Left lung (tissue), 10 donors: ENCODE data around the gene PTRH1. TPM values are rescaled to one million over a fixed set of nuclear protein-coding genes. Genes with fewer than 3 reads are reported as not detected.
A peak's percentile ranks its signal among the peaks of the same experiment; 100 is the strongest.

Source experiments
- ATAC-seq: fragments of 200-7000 bp; cut with Tn5 transposase; one replicate; pipeline ENCODE4 v1.9.1; 2020; ENCODE audit warnings: moderate library complexity
- DNase-seq, 4 donors: peaks; one replicate each; pipeline ENCODE4 v3.0.0-alpha.2; 2013 to 2020
- H3K27ac ChIP-seq, 2 donors: fragments of 200-600 bp; sonication (generic) in 1 of 2; one replicate each; pipeline versions ENCODE4 v1.5.0 to v1.8.0; 2020 to 2021
- H3K27me3 ChIP-seq, 2 donors: fragments of 200-600 bp; sonication (generic) in 1 of 2; one replicate each; pipeline versions ENCODE4 v1.5.0 to v1.8.0; 2020 to 2021
- H3K36me3 ChIP-seq, 2 donors: fragments of 200-600 bp; sonication (generic) in 1 of 2; one replicate each; pipeline versions ENCODE4 v1.5.0 to v1.8.0; 2020 to 2021
- H3K4me1 ChIP-seq, 2 donors: fragments of 200-600 bp; one replicate each; pipeline ENCODE4 v1.8.0; 2021
- H3K4me3 ChIP-seq, 2 donors: fragments of 200-600 bp; sonication (generic) in 1 of 2; one replicate each; pipeline versions ENCODE4 v1.5.0 to v1.8.0; 2020 to 2021; ENCODE audit warnings: mild to moderate bottlenecking in 1 of 2
- H3K9me3 ChIP-seq, 2 donors: fragments of 200-600 bp; sonication (generic) in 1 of 2; one replicate each; pipeline versions ENCODE4 v1.5.0 to v1.8.0; 2020 to 2021
- CTCF ChIP-seq, 2 donors: fragments of 200-600 bp; sonication (generic) in 1 of 2; IDR thresholded peaks; one replicate each; pipeline versions ENCODE4 v1.5.0 to v1.8.0; 2021; ENCODE audit warnings: antibody characterized with exemption in 2 of 2
- intact Hi-C, 2 donors: fragments of 100-400 bp; cut with DNase I; formaldehyde crosslinking; loops; one replicate each; pipeline versions ENCODE4 v1.11.2 to v1.14.2; 2022
- polyA plus RNA-seq, 6 donors: library from polyadenylated mRNA; unstranded; fragments of 120-200 nt; gene quantifications; one replicate each; pipeline ENCODE4 v1.2.1, GENCODE V29; 2013; ENCODE audit not compliant: insufficient read length in 6 of 6
- total RNA-seq, 2 donors: library from RNA; stranded (reverse); fragmentation: NEBNext Ultra II Directional; extraction: Animal tissue kit (Norgen Biotek cat#: 25700); gene quantifications; one replicate each; pipeline ENCODE4 v1.2.1, GENCODE V29; 2021
- donor health status: DM: no; HTN: yes; CAD: no.
- donor health status: DM: no; HTN: no; CAD: no.

The PTRH1 gene
- total and polyA plus RNA-seq, 8 donors: 3.6 to 20.2 (median 6.8) TPM

DNA sequence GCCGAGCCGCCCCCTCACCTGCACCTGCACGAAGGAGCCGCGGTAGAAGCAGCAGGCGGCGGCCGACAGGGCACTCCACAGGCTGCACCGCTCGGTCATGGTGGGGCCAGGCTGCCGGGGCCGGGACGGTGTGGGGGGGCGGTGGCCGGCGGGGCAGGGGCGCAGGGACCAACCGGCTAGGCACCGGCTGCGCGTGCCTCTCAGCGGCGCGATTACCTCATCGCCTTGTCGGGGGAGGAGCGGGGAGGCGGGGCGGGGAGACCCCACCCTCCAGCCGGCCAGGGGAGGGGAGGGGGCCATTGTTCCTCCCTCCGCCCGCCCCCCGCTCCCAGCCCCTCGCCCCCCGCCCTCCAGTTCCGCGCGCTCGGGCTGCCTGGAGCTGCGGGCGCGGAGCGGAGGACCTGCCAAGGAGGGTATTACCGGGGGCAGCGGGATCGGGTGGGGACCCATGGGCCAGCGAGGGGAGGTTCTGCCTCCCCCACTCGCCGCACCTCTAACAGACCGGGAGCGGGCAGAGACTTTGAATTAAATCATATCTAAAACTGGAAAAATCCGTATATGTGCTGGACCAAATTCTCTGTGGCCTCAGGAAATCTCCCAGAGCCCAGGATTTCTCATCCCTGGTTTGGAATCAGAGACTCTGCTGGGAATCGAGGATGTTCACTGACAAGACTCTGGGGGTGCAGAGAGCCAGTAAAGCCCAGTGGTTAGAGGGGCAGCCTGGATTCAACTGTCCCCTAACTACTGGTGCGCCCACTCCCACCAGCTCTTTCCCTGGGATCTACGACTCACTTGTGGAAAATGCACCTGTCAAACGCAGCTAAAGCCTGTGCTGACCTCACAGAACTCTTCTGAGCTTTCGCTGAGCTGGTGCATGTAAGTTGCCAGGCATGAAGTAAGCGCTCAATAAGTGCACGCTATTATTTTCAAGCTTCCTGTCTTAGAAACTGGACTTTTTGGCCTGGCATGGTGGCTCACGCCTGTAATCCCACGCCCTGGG is 39.9 kb upstream of the PTRH1 start:
- DNase-seq (peak in 1 of 4 donors; percentile 36), ATAC-seq (peak; percentile 25)
- Histone ChIP-seq H3K9me3 (no peaks in the 10 kb centered on the region), H3K27me3 (peaks cover 18 to 37% of the 10 kb centered on the region in 2 donors), H3K27ac (peak overlapping the region; percentile 18 to 26), H3K4me3 (peak overlapping the region in 1 of 2 donors; percentile 26), H3K36me3 (peaks cover 0 to 54% of the 10 kb centered on the region in 2 donors), H3K4me1 (peaks cover 0 to 15% of the 10 kb centered on the region in 2 donors)
- intact Hi-C loops: no loop called here
- no peak for TF ChIP-seq CTCF (IDR thresholded peaks at IDR 0.05)

- Histone ChIP-seq H3K9me3 (no peaks in the 10 kb centered on the region), H3K27me3 (peaks cover 18 to 37% of the 10 kb centered on the region in 2 donors), H3K36me3 (peaks cover 0 to 61% of the 10 kb centered on the region in 2 donors), H3K27ac (peak overlapping the region; percentile 26 to 28), H3K4me1 (peaks cover 0 to 15% of the 10 kb centered on the region in 2 donors), H3K4me3 (peak overlapping the region in 1 of 2 donors; percentile 26)
- no peak for DNase-seq
- intact Hi-C loops: no loop called here
- no peak for TF ChIP-seq CTCF (IDR thresholded peaks at IDR 0.05)
- peak; percentile 27 for ATAC-seq
Observed at GRCh38 chr9:127754099-127755060, 38.9 kb upstream of the PTRH1 start.

DNA sequence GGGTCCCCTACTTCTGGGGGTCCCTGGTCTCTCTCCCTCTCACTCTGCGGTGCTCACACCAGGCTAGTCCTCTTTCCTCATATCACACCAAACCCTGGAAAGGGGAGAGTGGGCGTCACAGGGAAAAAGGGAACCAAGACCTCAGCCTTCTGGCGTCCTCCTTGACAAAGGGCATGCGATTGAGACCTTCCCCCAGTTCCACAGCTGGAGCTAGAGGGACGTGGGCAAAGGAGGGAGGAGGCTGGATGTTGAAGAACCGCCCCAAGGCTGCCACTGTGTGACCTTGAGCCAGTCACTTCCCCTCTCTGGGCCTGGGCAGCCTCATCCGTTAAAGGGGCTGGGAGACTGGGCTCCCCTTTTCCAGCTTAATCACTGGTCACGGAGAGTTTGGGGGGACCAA is 38.2 kb upstream of the PTRH1 start:
- intact Hi-C loops: no loop called here
- peaks cover 0 to 62% of the 10 kb centered on the region in 2 donors for H3K36me3 ChIP-seq
- no peak for TF ChIP-seq CTCF (IDR thresholded peaks at IDR 0.05)
- no peak for DNase-seq
- ATAC-seq: no peak
- H3K4me3 ChIP-seq: no peak overlapping the region
- H3K27ac ChIP-seq: peak overlapping the region in 1 of 2 donors; percentile 28
- no peaks in the 10 kb centered on the region for H3K9me3 ChIP-seq
- peaks cover 18 to 37% of the 10 kb centered on the region in 2 donors for H3K27me3 ChIP-seq
- peaks cover 0 to 15% of the 10 kb centered on the region in 2 donors for H3K4me1 ChIP-seq

- intact Hi-C loops: no loop called here
- ATAC-seq (no peak), DNase-seq (no peak)
- no peak overlapping the region for H3K4me3 ChIP-seq
- peaks cover 0 to 66% of the 10 kb centered on the region in 2 donors for H3K36me3 ChIP-seq
- H3K27me3 ChIP-seq: peaks cover 18 to 37% of the 10 kb centered on the region in 2 donors
- H3K27ac ChIP-seq: peak overlapping the region in 1 of 2 donors; percentile 28
- H3K4me1 ChIP-seq: peaks cover 0 to 15% of the 10 kb centered on the region in 2 donors
- H3K9me3 ChIP-seq: no peaks in the 10 kb centered on the region
- no peak for TF ChIP-seq CTCF (IDR thresholded peaks at IDR 0.05)
Observed at GRCh38 chr9:127753148-127753547, 37.7 kb upstream of the PTRH1 start.
